Gastrocnemius medialis (tissue), 4 donors: Measurements from ENCODE around the gene XPC.

Source experiments
- CTCF ChIP-seq, 5 experiments: fragments of 450-650 bp in 3 of 5; fragments of 200-600 bp in 2 of 5; sonication (generic) in 2 of 5; IDR thresholded peaks in 4 of 5; conservative IDR thresholded peaks in 1 of 5; 1 replicate in 4 of 5; 2 replicates in 1 of 5; pipeline ENCODE4 v1.5.1; 2016 to 2019; ENCODE audit warnings: antibody characterized with exemption in 5 of 5, mild to moderate bottlenecking in 3 of 5, moderate library complexity in 3 of 5
- POLR2A ChIP-seq, 2 donors: fragments of 450-650 bp; IDR thresholded peaks; one replicate each; pipeline ENCODE4 v1.6.1; 2017; ENCODE audit warnings: antibody characterized with exemption in 2 of 2, mild to moderate bottlenecking in 2 of 2, moderate library complexity in 2 of 2

- TF ChIP-seq CTCF (IDR thresholded peaks at IDR 0.05 in 4 of 5, conservative IDR thresholded peaks at IDR 0.05 in 1 of 5) (no peak), POLR2A (IDR thresholded peaks at IDR 0.05) (no peak)
These were observed 44.1 kb upstream of the XPC start for GRCh38 chr3:14222457-14222856.
